GM19324 (cell line): ENCODE results near the gene NELFCD.
"Not testable (repeated sequence)": the region's sequence is repeated elsewhere in the genome, so short reads cannot be mapped to it uniquely, and the experiment has no call there.

Source experiments
- ATAC-seq: cut with Tn5 transposase; IDR thresholded peaks from one replicate; pipeline ENCODE4 v1.9.1; 2021; ENCODE audit warnings: mild to moderate bottlenecking, moderate library complexity; ENCODE audit not compliant: unreplicated experiment, low FRiP score

Gene NELFCD

DNA sequence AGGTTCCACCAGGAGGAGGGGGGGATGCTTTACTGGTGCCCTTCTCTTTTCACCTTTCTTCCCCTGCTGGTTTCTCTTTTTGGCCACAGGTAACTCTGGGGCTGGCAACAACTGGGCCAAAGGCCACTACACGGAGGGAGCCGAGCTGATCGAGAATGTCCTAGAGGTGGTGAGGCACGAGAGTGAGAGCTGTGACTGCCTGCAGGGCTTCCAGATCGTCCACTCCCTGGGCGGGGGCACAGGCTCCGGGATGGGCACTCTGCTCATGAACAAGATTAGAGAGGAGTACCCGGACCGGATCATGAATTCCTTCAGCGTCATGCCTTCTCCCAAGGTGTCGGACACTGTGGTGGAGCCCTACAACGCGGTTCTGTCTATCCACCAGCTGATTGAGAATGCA is 42.6 kb downstream of the NELFCD start:
- ATAC-seq = no peak

DNA sequence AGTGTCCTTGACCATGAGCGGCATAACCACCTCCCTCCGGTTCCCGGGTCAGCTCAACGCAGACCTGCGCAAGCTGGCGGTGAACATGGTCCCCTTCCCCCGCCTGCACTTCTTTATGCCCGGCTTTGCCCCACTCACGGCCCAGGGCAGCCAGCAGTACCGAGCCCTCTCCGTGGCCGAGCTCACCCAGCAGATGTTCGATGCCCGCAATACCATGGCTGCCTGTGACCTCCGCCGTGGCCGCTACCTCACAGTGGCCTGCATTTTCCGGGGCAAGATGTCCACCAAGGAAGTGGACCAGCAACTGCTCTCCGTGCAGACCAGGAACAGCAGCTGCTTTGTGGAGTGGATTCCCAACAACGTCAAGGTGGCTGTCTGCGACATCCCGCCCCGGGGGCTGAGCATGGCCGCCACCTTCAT is 43.1 kb downstream of the NELFCD start:
- no peak for ATAC-seq

DNA sequence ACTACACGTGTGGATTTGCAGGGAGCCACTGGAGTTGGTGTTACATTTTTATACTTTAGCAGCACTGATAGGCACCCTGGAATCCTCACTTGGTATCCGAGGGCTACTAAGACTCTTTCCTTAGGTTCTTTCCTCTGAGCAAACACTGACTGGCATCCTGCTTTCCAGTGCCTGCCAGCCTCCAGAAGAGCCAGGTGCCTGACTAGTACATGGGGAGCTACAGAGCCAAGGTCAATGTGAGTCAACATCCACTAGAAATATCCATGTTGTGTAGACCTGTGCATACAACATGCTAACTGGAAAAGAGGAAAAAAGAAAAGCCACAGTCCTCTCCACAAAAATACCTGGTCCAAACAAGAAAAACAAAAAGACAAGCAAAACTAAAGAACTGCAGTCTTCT is 44.0 kb downstream of the NELFCD start:
- no peak for ATAC-seq

DNA sequence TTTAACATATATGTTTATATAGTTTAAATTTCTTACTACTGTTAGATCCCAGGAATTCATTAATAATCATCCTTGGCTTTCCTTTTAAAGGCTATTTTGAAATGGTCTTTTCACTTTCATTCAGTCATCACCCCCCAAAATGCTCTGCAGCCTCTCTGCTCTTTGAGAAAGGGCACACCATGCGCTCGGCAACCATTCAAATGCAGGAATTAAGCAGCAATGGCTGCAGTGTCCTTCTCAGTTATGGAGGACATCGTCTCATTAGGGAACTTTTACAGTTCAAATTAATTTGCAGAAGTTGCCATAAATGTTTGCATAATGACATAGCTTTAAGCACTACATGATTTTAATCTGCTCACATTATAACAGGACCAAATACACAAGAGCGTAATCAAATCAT is 44.5 kb downstream of the NELFCD start:
- no peak for ATAC-seq

- ATAC-seq = no peak
These were observed 46.1 kb downstream of the NELFCD start for GRCh38 chr20:59026904-59027740.

DNA sequence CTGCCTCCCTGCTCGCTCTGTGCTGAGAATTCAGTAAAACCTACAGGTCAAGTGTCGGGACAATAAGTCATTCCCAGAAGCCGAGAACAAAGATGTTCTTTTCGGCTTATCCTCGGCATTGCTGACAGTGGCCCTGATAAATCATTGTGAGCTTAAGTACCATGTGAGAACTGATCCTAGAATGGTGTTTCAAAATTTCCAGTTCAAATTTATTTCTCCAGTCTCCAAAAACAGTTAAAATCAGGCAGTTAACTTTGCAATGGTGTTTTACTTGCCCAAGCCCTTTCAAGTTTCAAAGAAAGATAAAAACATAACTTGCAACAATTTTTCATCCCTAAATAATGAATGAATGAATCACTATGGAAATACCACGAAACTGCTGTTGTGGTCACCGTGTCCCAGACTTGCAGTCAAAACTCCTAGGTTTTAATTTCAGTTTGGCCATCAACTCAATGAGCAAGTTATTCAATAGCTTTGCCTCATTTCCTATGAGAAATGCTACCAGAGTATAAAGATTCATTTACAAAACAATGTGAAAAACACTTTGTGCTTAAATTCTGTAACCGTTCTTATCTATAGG is 46.8 kb downstream of the NELFCD start:
- ATAC-seq = no peak

DNA sequence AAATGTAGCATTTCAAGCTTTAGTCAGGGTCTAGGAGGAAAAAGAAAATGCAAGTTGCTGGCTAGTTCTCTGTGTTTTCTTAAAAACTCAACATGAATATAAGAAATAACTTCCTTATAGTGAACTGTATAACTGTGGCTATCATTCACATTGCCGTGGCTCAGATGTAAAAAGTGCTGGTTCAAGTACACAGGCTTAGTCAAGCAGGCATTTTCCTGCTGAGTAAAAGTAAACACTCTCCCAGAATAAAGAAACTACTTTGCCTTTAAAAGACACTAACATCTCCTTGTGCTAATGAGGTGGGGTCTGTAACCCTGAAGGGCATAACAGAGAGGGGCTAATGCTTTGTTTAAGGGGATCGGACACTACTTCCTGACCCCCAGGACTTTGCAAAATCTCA is 47.8 kb downstream of the NELFCD start:
- no peak for ATAC-seq

DNA sequence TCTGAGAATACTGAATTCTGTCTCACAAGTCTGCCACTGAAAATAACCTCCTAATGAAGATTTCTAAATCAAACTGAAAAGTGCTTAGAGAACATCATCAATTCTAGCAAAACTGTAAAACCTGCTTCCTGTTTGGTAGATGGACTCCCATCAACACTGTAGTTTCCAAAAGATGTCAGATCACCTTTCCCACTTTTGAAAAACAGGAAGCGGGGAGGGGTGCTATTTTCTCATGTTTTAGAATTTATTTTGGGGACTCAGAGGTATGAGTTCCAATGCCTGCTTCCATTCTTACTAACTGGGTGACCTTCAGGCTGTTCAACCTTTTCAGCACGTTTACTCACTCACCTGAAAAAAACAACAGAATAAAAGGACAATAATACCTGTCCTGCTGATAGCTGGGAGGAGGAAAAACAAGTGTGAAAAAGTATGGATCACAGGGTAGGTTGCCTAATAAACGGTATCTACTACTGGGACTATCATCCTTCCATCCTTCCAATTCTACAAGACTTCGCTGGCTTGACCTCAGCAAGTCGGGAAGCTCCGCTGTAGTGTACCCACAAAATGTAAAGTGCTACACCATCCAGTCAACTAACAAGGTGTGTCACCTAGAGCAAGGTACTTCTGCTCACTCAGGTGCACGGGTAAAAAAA is 50.0 kb downstream of the NELFCD start:
- ATAC-seq = no peak

DNA sequence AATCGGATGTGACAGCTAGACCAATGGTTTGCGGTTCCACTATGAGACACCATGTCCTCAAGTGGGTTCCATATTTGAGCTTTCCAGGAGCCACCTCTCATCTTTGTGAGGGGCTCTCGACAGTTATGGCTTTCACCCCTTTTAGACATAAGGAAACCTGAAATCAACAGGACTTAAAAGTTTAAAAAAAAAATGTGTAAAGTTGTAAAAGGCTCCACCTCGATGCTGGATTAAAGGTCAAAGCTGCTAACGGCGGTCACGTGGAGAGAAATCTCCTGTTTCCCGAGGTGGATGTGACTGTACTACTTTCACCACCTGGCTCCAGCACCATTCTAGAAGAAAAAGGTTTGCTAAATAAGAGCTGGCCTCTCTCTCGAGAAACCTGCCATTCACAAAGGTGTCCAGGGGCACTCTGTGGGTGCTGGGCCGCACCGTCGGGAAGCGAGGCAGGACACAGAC is 50.5 kb downstream of the NELFCD start:
- ATAC-seq = no peak

DNA sequence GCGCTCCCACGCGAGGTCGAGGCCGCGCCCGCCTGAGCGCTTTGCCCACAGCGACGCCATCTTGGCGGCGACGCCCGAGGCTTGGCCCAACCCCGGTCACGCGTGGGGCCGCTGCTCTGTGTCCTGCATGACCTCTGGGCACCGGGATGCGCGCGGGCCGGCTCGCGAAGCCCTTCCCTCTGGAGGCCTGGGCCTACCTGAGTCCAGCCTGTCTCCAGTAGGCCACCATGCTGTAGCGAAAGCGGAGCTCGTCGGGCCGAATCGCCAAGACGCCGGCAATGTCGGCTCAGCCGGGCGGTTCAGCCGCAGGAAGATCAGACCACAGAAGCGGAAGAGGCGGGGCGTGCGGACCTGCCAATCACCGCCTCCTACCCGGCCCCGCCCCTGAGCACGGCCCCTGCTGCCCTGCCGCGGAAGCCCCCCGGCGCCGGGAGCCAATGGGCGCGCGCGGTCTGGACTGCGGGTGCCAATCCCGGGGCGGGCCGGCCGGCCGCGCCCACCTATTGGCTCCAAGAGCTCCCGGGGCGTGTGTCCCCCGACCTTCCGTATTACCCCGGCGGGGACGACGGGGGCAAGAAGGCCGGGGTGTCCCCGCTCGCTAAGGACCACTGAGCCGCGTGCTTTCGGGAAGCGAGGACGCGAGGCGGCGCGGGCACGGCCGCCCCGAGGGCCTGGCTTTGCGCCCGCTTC is 51.1 kb downstream of the NELFCD start, which contains the start of gene ATP5F1E:
TSS of gene ATP5F1E (minus strand) at position 313 of the 690 bp plus-strand sequence. CDS start at position 229, 84 bp downstream.
- peak; percentile 99 for ATAC-seq

DNA sequence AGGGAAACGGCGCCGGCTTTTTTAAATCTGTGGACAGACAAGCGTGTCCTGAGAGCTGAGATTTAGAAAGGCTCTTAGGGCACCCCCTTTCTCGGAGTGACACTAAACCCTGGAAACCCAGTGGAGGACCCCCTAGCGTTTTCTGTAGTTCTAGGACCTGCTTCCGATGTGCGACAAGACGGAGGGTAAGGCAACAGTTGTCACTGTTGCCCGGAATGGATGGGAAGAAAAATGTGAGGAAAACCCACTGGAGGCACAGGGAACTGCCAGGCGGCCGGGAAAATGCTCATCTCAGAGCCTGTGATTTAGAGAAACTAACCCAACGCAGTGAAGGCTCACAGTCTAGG is 51.6 kb downstream of the NELFCD start:
- peak; percentile 29 for ATAC-seq

DNA sequence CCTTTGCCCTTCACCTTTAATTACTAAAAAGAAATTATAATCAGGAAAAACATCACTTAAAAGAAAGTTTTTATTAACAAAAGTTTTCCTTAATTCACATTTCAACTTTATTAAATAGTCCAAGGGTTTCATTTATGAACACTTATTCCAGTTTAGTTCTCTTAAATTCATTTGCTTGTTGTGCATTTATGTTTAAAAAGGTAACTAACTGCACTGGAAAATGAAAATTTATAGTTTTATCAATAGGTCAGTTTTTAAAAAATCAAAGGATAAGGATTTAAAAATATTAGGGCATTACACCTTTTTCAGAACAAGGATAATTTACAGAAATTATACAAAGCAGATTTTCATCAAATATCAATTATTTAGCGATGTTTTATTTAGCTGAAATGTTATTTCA is 52.0 kb downstream of the NELFCD start:
- no peak for ATAC-seq

DNA sequence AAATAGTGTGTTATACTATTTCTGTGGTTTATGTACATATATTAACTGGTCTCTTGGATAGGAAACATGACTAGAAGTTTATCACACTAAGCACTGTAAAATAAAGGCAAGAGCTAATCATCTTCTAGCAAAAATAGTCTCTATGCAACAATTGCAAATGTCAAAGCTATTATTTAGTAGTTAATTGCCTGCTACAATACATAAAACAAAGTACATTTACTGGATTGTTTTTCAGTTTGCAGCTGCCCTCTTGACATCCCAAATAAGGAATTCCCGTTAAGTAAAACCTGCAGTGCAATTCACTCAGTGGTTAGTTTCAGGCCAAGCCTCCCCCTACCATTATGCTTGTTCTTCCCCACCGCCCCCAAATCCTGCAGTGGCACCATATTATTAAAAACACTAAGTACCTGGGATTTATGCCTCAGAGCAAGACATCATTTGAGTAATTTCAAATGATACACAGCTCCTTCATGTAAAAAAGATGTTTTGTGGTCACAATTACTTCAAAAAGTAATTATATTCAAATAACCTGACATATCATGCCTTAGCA is 52.6 kb downstream of the NELFCD start:
- ATAC-seq = no peak

DNA sequence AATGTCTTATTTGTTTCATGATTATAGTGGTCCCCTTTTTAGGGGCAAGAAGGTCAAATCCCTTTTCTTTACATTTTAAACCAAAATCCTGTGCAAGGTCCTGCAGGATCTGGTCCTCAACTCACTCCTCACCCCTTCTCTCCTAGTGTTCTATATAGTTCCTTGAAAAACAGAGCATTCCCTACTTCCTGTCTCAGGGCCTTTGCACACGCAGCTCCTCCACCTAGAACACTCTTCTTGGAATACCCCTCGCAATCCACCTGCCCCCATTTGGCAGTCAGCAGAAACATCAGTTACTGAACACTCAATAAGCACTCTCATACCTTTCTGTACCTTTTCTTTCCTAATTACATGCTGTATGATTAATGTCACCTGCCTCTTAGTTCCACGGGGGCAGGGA is 54.3 kb downstream of the NELFCD start:
- no peak for ATAC-seq

DNA sequence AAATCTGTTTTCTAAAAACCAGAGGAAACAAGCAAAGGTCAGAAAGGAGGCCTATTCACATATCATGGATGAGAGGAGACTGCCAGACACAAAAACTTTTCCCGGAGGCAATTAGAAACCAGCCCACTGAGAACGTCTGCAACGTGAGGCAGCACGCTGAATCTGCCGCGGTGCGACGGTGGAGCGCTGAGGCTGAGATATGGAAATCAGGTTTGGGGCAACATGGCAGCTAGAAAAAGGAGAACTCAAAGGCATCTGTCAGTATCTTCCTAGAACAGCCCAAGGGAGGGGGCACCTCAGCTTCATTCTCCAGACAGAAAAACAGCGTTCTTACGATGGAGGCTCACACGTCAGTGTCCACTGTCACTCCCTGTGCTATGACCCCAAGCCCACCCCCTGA is 56.3 kb downstream of the NELFCD start:
- ATAC-seq = no peak

- ATAC-seq = no peak
These were observed 58.2 kb downstream of the NELFCD start for GRCh38 chr20:59039233-59039632.

DNA sequence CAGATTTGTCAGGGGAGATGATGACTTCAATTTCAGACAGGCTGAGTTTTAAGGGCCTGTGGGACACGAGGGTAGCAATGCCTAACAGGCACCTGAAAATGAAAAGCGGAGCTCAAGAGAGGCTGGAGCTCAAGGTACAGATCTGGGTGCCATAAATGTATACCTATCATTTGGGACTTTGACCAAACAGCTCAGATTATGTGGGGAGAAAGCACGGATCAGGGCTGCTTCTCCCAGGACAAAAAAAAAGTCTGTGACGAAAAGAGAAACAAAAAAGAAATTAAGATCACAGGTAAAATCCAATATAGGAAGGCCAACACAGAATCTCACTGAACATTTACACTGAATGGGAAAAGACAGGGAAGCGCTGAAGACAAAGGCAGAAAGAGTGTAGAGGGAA is 59.6 kb downstream of the NELFCD start:
- ATAC-seq = no peak

DNA sequence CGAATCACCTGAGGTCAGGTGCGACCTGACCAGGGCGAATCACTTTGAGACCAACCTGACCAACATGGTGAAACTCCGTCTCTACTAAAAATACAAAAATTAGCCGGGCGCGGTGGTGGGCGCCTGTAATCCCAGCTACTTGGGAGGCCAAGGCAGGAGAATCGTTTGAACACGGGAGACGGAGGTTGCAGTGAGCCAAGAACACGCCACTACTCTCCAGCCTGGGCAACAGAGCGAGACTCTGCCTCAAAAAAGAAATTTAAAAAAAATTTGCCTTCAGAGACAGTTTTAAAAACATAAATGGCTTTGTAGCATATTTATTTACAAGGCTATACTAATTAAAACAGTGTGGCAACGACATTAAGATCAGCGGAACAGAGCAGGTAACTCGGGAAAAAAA is 60.4 kb downstream of the NELFCD start:
- not testable (repeated sequence) for ATAC-seq

- peak; percentile 32 for ATAC-seq
These were observed 61.2 kb downstream of the NELFCD start, which contains the start of gene PRELID3B for GRCh38 chr20:59042151-59042795. TSS of gene PRELID3B (minus strand) at chr20:59042786. CDS start at chr20:59042730, 56 bp downstream.
